Fibroblast of skin of left biceps (primary cell): ENCODE measurements around the gene RACGAP1.

Experiments used
- DNase-seq, 2 experiments: peaks; one replicate each; pipeline ENCODE4 v3.0.0-alpha.2; 2013; ENCODE audit warnings: low read depth in 2 of 2

The RACGAP1 gene

DNA sequence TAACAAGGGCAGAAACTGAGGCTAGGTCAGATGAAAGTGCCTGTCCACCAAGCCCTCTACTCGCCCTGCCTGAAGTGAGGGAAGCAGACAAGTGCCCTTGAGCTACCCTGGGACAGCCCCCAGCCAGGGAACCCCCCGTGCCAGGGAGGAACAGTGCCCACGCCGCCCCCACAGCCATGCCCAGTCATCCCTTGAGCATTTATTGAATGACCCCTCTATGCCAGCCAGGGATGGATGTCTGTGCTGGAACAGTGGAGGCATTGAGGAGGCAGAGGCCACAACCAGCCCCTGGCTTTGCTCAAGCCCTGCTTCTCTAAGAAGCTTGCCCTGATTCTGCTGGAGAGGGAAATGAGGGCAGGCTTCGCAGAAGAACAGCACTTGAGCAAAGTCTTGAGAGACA is 56.3 kb downstream of the RACGAP1 start:
- DNase-seq = no peak

DNA sequence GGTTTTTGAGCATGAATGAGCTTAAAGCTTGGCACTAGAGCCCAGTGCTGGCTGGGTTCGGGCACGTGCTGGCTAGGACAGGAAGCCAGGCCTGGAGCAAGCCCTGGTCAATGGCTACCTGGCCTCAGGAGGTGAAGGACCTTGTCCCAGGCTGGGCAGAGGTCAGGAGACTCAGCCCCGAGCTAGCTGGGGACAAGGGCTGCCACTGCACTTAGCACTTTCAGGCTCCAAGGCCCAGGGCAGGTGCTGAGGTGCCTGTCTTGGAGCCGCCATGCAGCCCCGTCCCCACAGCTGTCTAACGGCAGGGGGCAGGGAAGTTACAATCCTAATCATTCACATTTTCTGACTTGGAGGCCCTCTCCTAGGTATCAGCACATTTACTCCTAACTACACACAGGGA is 56.8 kb downstream of the RACGAP1 start:
- DNase-seq = no peak

DNA sequence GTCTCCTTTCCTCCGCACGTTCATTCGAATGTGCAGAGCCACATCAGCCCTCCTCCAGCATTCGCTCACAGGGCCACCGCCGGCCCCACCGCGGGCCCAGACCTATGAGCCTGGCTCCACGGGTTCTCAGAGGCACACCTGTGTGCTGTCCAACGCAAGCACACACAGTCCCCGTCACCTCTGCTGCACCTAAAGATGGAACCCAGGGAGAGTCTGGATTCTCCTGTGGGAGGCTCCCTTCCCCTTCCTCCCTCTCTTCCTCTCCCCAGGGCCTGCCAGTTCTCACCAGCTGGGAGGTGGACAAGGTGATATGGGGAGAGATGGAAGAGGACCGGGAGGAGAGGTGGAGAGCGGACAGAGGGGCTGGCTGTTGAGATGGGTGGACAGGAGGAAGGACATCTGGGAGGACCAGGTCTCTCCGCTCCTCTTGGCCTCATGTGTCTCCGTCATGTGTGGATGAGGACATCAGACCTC is 57.5 kb downstream of the RACGAP1 start:
- DNase-seq = no peak

DNA sequence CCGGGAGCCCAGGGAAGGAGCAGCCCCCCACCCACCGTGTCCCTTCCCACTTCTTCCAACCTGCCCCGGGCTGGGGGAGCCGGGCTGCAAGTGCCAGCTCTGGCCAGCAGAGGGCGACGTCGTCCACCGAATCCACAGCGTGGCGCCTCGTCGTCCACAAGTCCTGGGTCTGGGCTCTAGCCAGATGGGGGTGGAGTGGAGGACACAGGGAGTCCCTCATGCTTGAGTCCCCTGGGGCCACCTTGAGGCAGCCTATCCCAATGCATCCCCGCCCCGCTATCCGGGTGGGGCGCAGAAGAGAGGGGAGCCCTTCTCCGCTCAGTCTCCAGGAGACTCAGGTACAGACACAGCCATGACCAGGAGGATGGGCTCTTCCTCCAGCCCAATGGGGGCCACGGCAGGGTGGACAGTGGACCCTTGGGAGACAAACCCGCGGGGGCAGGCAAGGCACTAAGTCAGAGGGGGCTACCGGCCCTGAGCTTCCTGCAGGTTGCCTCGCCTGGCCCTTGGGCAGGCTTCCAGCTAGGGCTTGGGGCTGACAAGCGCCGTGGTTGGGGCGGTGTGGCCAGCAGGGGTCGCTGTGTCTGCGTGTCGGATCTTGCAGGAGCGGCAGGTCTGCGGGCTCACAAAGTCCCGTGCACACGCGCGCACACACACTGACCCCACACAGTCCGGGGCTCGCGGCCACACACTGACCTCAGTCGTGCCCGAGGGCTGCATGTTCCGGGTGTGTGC is 58.1 kb downstream of the RACGAP1 start:
- peak; percentile 36 to 43 for DNase-seq

DNA sequence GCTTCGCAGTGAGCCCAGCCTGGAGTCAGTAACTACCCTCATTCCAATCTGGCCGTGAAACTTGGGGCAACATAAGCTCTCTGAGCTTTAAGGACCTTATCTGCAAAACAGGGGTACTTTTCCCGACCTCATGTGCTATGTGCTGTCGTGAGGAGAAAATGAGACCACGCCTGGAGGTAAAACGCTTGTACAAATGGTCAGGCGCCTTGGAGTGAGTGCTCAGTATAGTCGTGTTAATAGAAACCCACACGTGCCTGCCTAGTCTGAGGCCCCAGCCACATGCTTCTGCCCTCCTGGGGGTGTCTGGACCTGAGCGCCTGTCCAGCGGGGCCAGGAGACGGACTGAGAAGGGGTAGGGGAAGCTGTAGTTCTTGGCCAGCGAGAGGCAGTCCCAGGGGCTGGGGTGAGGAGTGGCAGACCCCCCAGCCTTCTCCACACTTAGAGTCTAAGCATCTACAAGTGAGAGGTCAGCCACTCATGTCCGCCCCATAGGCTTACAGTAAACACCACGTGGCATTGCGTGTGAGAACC is 58.7 kb downstream of the RACGAP1 start:
- DNase-seq = no peak

DNA sequence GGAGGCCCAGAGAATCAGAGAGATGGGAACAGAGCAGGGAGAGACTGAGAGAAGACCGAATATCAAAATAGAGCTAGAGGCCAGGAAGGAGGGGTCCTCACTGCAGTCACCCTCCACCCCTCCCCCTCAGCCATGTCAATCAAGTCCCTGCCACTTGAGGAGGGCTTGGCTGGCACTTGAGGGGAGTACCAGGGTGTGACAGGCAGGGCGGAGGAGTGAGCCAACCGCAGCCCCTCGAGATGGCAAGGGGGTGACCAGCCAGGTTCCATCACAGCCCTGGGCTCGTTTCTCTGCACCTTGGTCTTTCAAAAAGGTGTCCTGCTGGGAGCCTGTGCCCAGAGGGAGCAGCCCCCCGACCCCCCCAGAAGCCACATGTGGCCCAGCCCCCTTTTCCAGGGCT is 59.5 kb downstream of the RACGAP1 start:
- no peak for DNase-seq

DNA sequence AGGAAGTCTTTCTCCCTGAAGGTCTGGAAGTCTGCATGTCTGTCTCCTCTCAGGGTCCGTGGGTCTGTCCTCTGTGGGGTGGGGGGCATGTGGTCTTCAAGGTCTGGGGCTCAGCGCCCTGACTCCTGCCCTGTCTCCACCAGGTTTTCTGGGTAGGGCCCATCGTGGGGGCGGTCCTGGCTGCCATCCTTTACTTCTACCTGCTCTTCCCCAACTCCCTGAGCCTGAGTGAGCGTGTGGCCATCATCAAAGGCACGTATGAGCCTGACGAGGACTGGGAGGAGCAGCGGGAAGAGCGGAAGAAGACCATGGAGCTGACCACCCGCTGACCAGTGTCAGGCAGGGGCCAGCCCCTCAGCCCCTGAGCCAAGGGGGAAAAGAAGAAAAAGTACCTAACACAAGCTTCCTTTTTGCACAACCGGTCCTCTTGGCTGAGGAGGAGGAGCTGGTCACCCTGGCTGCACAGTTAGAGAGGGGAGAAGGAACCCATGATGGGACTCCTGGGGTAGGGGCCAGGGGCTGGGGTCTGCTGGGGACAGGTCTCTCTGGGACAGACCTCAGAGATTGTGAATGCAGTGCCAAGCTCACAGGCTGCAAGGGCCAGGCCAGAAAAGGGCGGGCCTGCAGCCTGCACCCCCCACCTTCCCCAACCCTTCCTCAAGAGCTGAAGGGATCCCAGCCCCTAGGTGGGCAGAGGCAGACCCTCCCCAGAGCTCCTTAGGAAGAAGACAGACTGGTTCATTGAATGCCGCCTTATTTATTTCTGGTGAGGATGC is 60.3 kb downstream of the RACGAP1 start:
- no peak for DNase-seq

DNA sequence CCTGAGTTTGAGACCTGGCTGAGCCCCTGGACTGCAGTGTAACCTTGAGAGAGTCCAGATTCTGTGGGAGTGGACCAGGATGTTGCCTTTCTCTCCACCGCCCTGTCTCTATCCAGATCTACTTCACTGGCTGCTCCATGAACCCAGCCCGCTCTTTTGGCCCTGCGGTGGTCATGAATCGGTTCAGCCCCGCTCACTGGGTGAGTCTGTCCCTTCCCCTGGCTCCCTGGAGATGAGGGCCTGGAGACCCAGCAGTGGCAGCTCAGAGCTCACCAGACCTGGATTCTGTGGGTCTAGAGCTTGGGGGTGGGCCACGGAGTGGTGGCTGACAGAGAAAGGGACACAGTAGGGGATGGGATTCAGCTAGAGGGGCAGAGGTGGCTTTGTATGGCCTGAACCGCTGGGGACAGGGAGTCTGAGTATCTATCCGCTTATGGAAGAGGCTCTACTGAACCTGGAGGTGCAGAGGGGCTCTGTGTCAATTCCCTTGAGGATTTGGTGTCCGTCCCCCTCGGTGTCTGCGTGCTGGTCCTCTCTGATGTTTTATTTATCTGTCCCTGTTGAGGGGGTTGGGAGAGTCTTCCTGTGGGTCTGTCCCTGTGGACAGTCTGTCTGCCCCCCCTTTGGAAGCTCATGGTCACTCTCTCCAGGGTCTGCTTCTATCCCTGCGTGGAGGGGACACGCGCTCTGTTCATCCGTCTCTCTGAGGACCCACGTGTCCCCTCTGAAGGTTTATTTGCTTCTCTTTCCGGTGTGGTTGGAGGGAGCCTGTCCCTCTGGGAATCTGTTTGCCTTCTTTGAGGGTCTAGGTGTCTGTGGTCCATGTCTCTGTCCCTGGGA is 61.1 kb downstream of the RACGAP1 start:
- DNase-seq = no peak

DNA sequence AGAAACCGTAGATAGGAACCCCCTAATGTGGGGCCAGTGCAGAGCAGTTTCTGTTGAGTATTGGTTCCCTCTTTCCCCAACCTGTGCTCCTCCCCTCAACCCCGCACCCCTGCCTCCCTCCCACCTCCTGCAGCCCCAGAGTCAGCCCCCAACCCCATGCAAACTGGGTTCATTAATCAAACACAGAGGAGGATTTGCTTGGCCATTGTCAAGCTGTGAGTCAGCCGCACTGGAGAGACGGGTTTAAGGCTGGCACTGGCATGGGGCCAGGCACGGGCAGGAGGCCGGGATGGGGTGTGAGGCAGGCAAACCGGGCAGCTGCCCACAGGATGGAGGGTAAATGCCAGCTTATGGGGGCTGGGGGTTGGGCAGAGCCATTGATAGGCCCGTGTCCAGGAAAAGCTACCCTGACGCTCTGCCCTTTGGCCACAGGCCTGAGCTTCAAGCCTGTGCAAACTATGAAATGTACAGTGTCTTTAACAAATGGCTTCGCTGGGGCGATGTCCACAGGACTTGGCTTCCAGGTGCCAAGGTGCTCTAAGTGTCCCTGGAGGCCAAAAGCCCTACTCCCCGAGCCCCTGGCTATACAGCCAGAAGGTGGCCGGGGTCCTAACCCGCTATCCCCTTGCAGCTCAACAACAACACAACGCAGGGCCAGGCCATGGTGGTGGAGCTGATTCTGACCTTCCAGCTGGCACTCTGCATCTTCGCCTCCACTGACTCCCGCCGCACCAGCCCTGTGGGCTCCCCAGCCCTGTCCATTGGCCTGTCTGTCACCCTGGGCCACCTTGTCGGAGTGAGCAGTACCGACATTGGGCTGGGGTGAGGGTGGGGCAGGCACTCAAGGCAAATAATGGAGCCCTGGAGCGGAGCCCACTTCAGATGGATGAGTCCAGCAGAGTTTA is 62.2 kb downstream of the RACGAP1 start:
- DNase-seq = no peak

DNA sequence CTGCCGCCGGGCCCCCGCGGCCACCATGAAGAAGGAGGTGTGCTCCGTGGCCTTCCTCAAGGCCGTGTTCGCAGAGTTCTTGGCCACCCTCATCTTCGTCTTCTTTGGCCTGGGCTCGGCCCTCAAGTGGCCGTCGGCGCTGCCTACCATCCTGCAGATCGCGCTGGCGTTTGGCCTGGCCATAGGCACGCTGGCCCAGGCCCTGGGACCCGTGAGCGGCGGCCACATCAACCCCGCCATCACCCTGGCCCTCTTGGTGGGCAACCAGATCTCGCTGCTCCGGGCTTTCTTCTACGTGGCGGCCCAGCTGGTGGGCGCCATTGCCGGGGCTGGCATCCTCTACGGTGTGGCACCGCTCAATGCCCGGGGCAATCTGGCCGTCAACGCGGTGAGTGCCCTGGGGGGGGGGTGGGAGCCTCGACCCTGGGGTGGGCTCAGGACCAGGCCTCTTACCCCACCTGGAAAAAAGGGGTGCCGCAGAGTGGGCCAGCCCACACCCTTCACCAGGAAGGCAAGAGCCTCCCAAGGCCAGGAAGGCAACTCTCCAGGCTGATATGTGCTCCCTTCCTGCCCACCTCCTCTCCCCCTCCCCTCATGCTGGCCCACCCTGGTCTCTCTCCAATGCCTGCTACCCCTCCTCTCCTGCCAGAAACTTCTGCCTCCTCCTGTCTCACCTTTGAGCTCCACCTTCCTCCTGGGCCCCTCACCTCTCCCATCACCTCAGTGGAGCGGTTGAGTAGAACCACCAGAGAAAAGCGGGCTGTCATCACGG is 63.1 kb downstream of the RACGAP1 start:
- DNase-seq = no peak

DNA sequence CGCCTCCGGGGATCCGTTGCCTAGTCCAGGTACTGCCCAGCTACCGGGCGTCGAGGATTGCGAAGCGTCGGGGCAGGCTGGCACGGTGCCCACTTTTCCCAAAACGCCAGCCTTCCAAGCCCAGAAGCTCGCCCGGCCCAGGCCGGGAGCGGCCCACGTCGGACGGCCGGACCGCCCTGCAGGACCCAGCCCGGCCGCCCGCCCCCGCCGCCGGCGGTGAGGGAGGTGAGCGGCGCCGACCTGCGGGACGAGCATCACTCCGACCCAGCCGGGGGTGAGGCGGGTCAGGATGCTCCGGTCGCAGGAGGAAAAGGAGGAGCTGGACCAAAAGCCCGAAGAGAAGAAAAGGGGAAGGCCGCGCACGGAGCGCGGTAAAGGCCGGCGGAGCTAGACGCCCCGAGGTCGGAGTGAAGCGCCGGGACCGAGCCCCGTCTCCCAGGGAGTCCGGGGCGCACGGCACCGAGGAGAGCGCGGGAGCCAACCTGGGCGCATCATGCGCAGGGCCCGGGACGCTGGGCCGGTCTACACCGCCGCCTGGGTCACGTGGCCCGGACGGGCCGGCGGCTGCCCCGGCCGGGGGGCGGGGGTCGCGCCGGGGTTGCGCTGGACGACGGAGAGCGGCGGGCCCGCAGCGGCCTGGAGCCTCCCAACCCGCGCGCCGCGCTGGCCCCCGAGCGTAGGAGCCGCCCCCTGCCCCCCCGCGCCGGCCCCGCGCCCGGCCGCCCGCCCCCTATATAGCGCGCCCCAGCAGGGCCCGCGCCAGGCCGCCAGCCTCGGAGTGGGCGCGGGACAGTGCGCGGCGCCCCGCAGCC is 64.0 kb downstream of the RACGAP1 start, which contains the start of gene AQP5:
TSS of gene AQP5 (plus strand) at position 762 of the 812 bp plus-strand sequence. CDS start 146 bp downstream, outside the sequence.
- no peak for DNase-seq

DNA sequence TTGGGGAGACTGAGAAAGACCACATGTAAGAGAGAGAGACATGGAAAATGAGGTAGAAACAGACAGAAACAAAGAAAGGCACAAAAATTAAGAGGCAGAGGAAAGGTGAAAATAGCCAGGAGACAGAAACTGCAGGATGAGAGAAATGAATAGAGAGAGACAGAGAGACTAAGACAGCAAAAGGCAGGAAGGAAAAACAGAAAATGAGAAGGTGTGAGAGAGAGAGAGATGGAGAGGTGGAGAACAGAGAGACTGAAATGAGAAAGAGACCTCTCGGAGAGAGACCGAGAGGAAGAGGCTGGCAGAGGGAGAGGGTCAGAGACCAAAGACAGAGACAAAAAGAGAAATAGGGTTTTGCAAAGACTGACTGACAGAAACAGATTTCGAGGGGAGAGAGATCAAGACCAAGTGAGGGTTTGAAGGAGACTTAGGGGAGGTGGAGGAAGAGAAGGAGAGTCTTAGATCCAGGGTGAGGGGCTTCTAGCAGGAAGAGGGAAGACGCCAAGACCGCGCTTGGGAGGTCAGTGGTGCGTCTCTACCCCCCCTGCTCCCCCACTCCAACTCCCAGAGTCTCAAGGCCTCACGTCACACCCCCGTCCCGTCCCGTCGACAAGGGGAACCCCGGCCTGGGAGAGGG is 64.7 kb downstream of the RACGAP1 start:
- DNase-seq = no peak

DNA sequence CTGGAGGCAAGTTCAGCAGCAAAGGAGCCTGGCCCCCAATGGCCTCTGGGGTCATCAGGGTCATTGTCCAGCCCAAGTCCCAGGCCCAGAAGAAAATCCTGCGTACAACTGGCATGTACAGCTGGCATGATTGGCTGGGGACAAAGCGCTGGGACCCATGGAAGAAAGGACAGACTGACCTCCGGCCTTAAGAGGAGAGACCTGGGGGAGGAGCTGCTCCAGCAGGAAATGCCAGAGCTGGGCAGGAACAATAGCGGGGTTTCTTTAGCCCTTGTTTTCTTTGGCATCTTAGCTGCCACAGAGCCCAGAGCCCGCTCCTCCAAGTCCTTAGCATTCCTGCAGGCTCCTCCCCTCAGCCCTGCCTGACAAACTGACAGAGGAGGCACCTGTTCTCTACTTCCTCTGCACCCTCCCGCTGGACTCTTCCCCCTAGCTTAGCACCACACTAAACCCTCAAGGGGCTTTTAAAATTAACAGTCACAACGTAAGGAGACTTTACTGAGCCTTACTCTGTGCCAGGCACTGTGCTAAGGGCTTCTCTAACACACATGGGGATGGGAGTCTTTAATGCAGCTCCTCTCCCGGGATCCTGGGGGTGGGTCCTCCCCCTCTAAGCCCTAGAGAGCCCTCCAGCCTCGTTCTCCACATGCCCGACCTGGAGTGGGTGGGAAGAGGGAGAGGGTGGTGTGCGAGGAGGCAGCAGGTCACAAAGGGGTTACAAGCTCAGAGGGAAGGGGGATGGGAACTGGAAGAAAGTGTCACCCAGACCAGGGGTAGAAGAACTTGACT is 65.4 kb downstream of the RACGAP1 start:
- no peak for DNase-seq

DNA sequence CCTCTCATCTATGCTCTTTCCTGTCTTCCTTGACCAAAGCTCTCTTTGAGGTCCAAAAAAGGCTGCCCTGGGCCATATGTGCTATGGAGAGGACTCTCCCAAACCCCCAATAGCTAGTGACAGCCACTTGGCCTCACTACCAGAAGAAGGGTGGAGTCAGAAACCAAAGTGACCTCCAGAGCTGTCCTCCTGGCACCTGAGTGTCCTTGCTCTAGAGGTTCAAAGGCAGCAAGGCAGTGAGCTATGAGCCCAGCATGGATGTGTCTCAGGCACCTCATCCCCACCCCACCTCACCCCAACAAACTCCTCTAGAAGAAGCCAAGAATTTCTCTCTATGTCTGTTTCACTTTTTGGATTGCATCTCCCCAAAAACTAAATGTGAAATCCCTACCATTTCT is 67.7 kb downstream of the RACGAP1 start:
- DNase-seq = no peak

DNA sequence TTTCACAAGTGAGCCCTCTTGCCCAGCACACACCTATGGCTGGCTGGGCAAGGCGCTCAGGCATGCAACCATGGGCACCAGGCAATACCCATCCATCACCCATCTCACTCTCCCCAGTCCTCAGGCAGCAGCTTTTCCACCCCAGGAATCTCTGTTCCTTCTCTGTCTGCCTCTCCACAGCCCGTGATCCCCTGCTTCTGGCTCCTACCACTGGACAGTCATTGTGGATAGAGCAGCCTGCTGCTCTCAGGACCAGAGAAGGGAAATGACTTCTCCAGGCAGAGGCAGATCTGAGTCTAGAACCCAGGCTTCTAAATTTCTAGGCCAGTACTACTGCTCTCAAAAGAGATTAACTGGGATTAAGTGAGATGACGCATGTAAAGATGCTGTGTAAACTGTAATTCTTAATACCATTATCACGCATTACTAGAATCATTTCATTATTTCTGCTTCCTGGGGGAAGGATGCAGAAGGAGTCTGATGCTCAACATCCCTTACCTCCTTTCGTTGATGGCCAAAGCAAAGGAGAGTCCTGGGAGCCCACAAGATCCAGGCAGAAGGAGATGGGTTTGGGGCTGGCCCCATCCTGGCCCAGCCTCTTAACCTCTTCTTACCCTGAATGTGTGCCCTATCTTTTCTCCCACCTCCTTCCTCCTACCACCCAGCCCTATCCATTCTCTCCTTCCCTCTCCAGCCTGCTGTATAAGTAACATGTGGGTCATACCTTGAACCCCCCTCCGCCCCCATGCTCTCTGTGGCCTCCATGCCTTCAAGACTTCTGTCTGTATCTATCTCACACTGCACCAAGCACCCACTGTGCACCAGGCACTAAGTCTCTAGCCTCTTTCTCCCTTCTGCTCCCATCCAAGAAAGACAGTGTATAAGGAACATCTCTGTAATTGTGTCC is 68.4 kb downstream of the RACGAP1 start:
- DNase-seq = no peak

DNA sequence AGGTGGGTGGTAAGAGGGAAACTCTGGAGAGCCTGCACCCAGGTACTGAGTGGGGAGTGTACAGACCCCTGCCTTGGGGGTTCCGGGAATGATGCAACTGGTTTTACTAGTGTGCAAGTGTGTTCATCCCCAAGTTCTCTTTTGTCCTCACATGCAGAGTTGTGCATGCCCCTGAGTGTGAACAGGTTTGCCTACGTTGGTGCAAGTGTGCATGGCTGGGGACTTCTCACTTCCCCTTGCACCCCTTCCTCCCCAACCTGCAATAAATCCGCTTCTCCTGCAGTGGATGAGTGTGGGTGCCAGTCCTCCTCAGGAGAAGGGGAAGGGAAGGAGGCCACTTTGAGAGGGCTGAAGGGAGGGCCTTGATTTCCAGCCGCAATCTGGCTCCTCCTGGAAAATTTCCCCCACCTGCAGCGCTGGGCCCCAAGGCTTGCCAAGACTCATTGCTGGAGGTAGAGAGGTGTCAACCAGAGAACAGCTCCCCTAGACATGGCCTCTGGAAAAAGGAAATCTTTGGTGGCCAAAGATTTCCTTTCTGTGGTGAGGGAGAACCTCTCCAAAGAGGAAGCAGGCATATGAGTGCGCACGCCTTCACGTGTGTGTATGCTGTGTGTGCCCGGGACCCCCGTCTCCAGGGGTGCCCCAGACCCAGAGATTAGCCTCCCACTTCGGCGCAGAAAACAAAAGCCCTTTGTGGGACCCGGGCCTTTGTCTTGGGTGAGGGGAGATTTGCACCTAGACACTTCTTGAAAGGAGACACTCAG is 69.2 kb downstream of the RACGAP1 start:
- DNase-seq = no peak
